Left ventricle myocardium inferior (tissue), 1 donor: ENCODE results near the gene FARP2. TPM values are rescaled to one million over a fixed set of nuclear protein-coding genes. Genes with fewer than 3 reads are reported as not detected.

ENCODE experiments used
- DNase-seq: peaks from one replicate; pipeline ENCODE4 v3.0.0-alpha.2; 2020
- H3K27ac ChIP-seq: fragments of 200-600 bp; replicated peaks from 2 replicates; pipeline ENCODE4 v1.8.0; 2021
- H3K27me3 ChIP-seq: fragments of 200-600 bp; 2 replicates; pipeline ENCODE4 v1.8.0; 2021; ENCODE audit warnings: low read depth
- H3K36me3 ChIP-seq: fragments of 200-600 bp; 2 replicates; pipeline ENCODE4 v1.8.0; 2021
- H3K4me1 ChIP-seq: fragments of 200-600 bp; 2 replicates; pipeline ENCODE4 v1.8.0; 2021
- H3K4me3 ChIP-seq: fragments of 200-600 bp; 2 replicates; pipeline ENCODE4 v1.8.0; 2021; ENCODE audit warnings: mild to moderate bottlenecking, moderate library complexity
- H3K9me3 ChIP-seq: fragments of 200-600 bp; replicated peaks from 2 replicates; pipeline ENCODE4 v1.8.0; 2021
- intact Hi-C: fragments of 100-400 bp; cut with micrococcal nuclease; formaldehyde crosslinking; loops from one replicate; pipeline ENCODE4 v1.11.0; 2022
- total RNA-seq: library from RNA; stranded (reverse); fragmentation: NEBNext Ultra II Directional; extraction: Animal tissue kit (Norgen Biotek cat#: 25700); gene quantifications from one replicate; pipeline ENCODE4 v1.2.1, GENCODE V29; 2021
- TF ChIP-seq, protein P1 (sequence below): fragments of 200-600 bp; IDR thresholded peaks from 2 replicates; pipeline ENCODE4 v1.8.0; 2021; ENCODE audit warnings: antibody characterized with exemption, mild to moderate bottlenecking, borderline replicate concordance
- donor health status: DM: no; HTN: yes; CAD: no; lungs with severe emphysema.

FARP2 gene
- total RNA-seq, 1 donor from 2014 or later = 16.5 TPM

- Histone ChIP-seq H3K9me3 (no peaks in the 10 kb centered on the region), H3K27me3 (no peaks in the 10 kb centered on the region), H3K27ac (no peak overlapping the region), H3K4me1 (no peaks in the 10 kb centered on the region), H3K36me3 (peaks cover 73% of the 10 kb centered on the region), H3K4me3 (no peak overlapping the region)
- intact Hi-C loops = no loop called here
- DNase-seq = no peak
- TF ChIP-seq, protein P1, sequence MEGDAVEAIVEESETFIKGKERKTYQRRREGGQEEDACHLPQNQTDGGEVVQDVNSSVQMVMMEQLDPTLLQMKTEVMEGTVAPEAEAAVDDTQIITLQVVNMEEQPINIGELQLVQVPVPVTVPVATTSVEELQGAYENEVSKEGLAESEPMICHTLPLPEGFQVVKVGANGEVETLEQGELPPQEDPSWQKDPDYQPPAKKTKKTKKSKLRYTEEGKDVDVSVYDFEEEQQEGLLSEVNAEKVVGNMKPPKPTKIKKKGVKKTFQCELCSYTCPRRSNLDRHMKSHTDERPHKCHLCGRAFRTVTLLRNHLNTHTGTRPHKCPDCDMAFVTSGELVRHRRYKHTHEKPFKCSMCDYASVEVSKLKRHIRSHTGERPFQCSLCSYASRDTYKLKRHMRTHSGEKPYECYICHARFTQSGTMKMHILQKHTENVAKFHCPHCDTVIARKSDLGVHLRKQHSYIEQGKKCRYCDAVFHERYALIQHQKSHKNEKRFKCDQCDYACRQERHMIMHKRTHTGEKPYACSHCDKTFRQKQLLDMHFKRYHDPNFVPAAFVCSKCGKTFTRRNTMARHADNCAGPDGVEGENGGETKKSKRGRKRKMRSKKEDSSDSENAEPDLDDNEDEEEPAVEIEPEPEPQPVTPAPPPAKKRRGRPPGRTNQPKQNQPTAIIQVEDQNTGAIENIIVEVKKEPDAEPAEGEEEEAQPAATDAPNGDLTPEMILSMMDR = no peak
These were observed 140.1 kb downstream of the FARP2 start for GRCh38 chr2:241496003-241496707.

DNA sequence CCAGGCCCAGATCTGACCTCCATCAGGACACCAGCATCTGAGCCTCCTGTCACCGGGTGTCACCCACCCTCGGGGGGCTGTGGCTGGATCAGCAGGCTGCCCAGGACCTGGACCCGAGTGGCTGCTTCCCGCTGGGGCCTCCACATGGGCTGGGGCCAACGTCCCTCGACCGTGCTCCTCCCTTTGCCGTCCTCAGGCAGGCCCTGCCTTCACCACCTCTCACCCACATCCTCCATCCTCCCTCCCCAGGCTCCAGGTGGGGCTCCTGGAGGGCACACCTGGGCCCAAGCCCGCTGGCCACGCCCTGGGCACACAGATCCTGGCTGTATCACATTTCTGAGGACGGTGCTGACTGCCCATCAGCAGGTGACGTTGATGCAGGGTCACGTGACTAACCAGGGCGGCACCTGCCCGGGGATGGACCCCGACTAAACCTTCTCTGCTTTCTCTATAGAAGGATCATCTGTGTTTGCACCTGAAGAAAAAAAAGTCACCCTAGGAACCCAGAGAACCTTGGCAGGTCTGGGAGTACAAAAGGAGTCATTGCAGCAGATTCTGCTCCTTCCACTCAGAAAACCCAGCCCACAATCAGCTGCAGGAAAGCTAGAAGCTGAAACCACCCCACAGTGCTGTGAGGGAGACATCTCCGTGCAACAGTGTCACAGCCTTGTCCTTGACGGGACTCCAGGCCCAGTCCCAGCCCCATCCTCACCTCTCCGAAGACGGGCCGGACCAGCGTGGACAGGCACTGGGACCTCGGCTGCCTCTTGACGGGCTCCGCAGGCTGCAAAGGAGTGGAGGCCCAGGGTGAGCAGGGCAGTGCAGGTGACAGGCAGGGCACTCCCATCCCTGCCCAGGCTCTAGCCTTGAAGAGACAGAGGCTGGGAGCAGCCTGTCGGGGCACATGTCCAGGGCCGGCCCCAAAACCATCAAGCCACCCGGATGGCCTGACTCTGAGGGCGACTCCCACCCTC lies 141.1 kb downstream of the FARP2 start:
- intact Hi-C loops = no loop called here
- TF ChIP-seq, protein P1 = no peak
- H3K27ac ChIP-seq = no peak overlapping the region
- no peak for DNase-seq
- no peak overlapping the region for H3K4me3 ChIP-seq
- H3K9me3 ChIP-seq = no peaks in the 10 kb centered on the region
- peaks cover 78% of the 10 kb centered on the region for H3K36me3 ChIP-seq
- H3K27me3 ChIP-seq = no peaks in the 10 kb centered on the region
- H3K4me1 ChIP-seq = no peaks in the 10 kb centered on the region

GRCh38 chr2:241498115-241499070 lies 142.3 kb downstream of the FARP2 start:
- intact Hi-C loops = no loop called here
- TF ChIP-seq, protein P1 = no peak
- DNase-seq = no peak
- H3K36me3 ChIP-seq = peaks cover 73% of the 10 kb centered on the region
- H3K4me1 ChIP-seq = no peaks in the 10 kb centered on the region
- H3K27ac ChIP-seq = no peak overlapping the region
- H3K9me3 ChIP-seq = no peaks in the 10 kb centered on the region
- H3K27me3 ChIP-seq = no peaks in the 10 kb centered on the region
- H3K4me3 ChIP-seq = no peak overlapping the region

- H3K27me3 ChIP-seq = no peaks in the 10 kb centered on the region
- no peak for DNase-seq
- H3K27ac ChIP-seq = no peak overlapping the region
- no peak overlapping the region for H3K4me3 ChIP-seq
- TF ChIP-seq, protein P1 = no peak
- H3K9me3 ChIP-seq = no peaks in the 10 kb centered on the region
- H3K4me1 ChIP-seq = no peaks in the 10 kb centered on the region
- intact Hi-C loops = no loop called here
- H3K36me3 ChIP-seq = peaks cover 63% of the 10 kb centered on the region
These were observed 143.3 kb downstream of the FARP2 start for GRCh38 chr2:241499146-241499965.
